Measurements from ENCODE around the gene JMY. TPM values are rescaled to one million over a fixed set of nuclear protein-coding genes. Genes with fewer than 3 reads are reported as not detected.

JMY gene
- polyA plus RNA-seq, 1 donor (not counting 4 experiments of a cell fraction or from before 2014, with no cell fraction given) = 3.3 TPM

GRCh38 chr5:79259810-79260209, 23.9 kb downstream of the JMY start:
- Histone ChIP-seq H3K4me2 (ENCODE audit: control insufficient read depth, extremely low read depth, insufficient read depth, low read depth, low read length) (no peak overlapping the region), H4K20me1 (ENCODE audit: control insufficient read depth, extremely low read depth, insufficient read depth, low read length) (no peaks in the 10 kb centered on the region), H3K9ac (ENCODE audit: control insufficient read depth, extremely low read depth, insufficient read depth, low read length) (no peak overlapping the region), H3K27ac (ENCODE audit: control insufficient read depth, insufficient read depth, low read length) (no peak overlapping the region), H3K36me3 (ENCODE audit: control insufficient read depth in 2 of 2, extremely low read depth in 1 of 2, insufficient read depth in 2 of 2, low read length in 2 of 2) (peaks cover 0 to 2% of the 10 kb centered on the region in 2 experiments), H2AFZ (ENCODE audit: control insufficient read depth, low read length) (no peak overlapping the region), H3K27me3 (ENCODE audit: control insufficient read depth, extremely low read depth, insufficient read depth, low read length) (no peaks in the 10 kb centered on the region), H3K9me1 (ENCODE audit: control insufficient read depth, extremely low read depth, insufficient read depth, low read length) (no peaks in the 10 kb centered on the region), H3K9me3 (ENCODE audit: control insufficient read depth, low read depth, low read length) (no peaks in the 10 kb centered on the region), H3K79me2 (ENCODE audit: control insufficient read depth, insufficient read depth, low read length) (no peaks in the 10 kb centered on the region), H3K4me3 (ENCODE audit: control insufficient read depth in 2 of 3, extremely low read depth in 1 of 3, insufficient read depth in 2 of 3, low read depth in 1 of 3, low read length in 3 of 3) (no peak overlapping the region), H3K4me1 (ENCODE audit: control insufficient read depth, extremely low read depth, insufficient read depth, low read length) (peaks cover 5% of the 10 kb centered on the region)
- DNase-seq (ENCODE audit: low read depth, low spot score) (no peak), FAIRE-seq (no peak)
- dilution Hi-C loops (cut with MboI; ENCODE audit: extremely low pct_ligation_motif_present, low sequenced_read_pairs) = no loop called here
- TF ChIP-seq EZH2 (IDR thresholded peaks at IDR 0.05; ENCODE audit: low read length) (no peak), CTCF (optimal IDR thresholded peaks at IDR 0.05 in 1 of 3, IDR thresholded peaks at IDR 0.05 in 1 of 3, conservative IDR thresholded peaks at IDR 0.05 in 1 of 3; ENCODE audit: extremely low read depth in 1 of 3, insufficient read depth in 2 of 3, low read length in 3 of 3) (no peak)

- H3K27me3 ChIP-seq (ENCODE audit: control insufficient read depth, extremely low read depth, insufficient read depth, low read length) = no peaks in the 10 kb centered on the region
- FAIRE-seq (no peak), DNase-seq (ENCODE audit: low read depth, low spot score) (no peak)
- H3K27ac ChIP-seq (ENCODE audit: control insufficient read depth, insufficient read depth, low read length) = no peak overlapping the region
- H3K36me3 ChIP-seq (ENCODE audit: control insufficient read depth in 2 of 2, extremely low read depth in 1 of 2, insufficient read depth in 2 of 2, low read length in 2 of 2) = peaks cover 0 to 2% of the 10 kb centered on the region in 2 experiments
- no peak overlapping the region for H3K4me2 ChIP-seq (ENCODE audit: control insufficient read depth, extremely low read depth, insufficient read depth, low read depth, low read length)
- H4K20me1 ChIP-seq (ENCODE audit: control insufficient read depth, extremely low read depth, insufficient read depth, low read length) = no peaks in the 10 kb centered on the region
- TF ChIP-seq CTCF (optimal IDR thresholded peaks at IDR 0.05 in 1 of 3, IDR thresholded peaks at IDR 0.05 in 1 of 3, conservative IDR thresholded peaks at IDR 0.05 in 1 of 3; ENCODE audit: extremely low read depth in 1 of 3, insufficient read depth in 2 of 3, low read length in 3 of 3) (no peak), EZH2 (IDR thresholded peaks at IDR 0.05; ENCODE audit: low read length) (no peak)
- dilution Hi-C loops (cut with MboI; ENCODE audit: extremely low pct_ligation_motif_present, low sequenced_read_pairs) = no loop called here
- no peaks in the 10 kb centered on the region for H3K9me1 ChIP-seq (ENCODE audit: control insufficient read depth, extremely low read depth, insufficient read depth, low read length)
- no peaks in the 10 kb centered on the region for H3K9me3 ChIP-seq (ENCODE audit: control insufficient read depth, low read depth, low read length)
- H3K4me3 ChIP-seq (ENCODE audit: control insufficient read depth in 2 of 3, extremely low read depth in 1 of 3, insufficient read depth in 2 of 3, low read depth in 1 of 3, low read length in 3 of 3) = no peak overlapping the region
- no peak overlapping the region for H3K9ac ChIP-seq (ENCODE audit: control insufficient read depth, extremely low read depth, insufficient read depth, low read length)
- H3K4me1 ChIP-seq (ENCODE audit: control insufficient read depth, extremely low read depth, insufficient read depth, low read length) = no peaks in the 10 kb centered on the region
- no peak overlapping the region for H2AFZ ChIP-seq (ENCODE audit: control insufficient read depth, low read length)
- no peaks in the 10 kb centered on the region for H3K79me2 ChIP-seq (ENCODE audit: control insufficient read depth, insufficient read depth, low read length)
Measured at GRCh38 chr5:79261897-79262296, 26.0 kb downstream of the JMY start.
